Measurements from ENCODE around the gene LRRC63. TPM values are rescaled to one million over a fixed set of nuclear protein-coding genes. Genes with fewer than 3 reads are reported as not detected.

The LRRC63 gene
- total RNA-seq, 1 experiment from 2014 or later, result not detected

GRCh38 chr13:46232281-46232680, 20.6 kb downstream of the LRRC63 start:
- POLR2A ChIA-PET, result no interaction called here
- Histone ChIP-seq H3K4me1 (no peaks in the 10 kb centered on the region), H3K4me3 (ENCODE audit: low read depth, low read length) (no peak overlapping the region), H3K36me3 (ENCODE audit: control insufficient read depth, insufficient read depth, low read length) (no peaks in the 10 kb centered on the region), H3K9me3 (peaks cover 20% of the 10 kb centered on the region), H3K27me3 (replicated peaks; ENCODE audit: control insufficient read depth, insufficient read depth, low read length) (no peaks in the 10 kb centered on the region)
- no peaks in the 10 kb centered on the region for H3K4me1 Mint-ChIP-seq (ENCODE audit: low read depth, unreplicated experiment)
- no peak for DNase-seq
- no peak for TF ChIP-seq CTCF (IDR thresholded peaks at IDR 0.05; ENCODE audit: insufficient read depth in 1 of 2, low read depth in 1 of 2, low read length in 1 of 2, severe bottlenecking in 1 of 2, unreplicated experiment in 1 of 2)
- CTCF ChIA-PET, result no interaction called here
- BruUV-seq (replicated peaks), result no TSS peak
- H3K36me3 Mint-ChIP-seq (ENCODE audit: insufficient read depth, unreplicated experiment), result no peaks in the 10 kb centered on the region
- peaks cover 45% of the 10 kb centered on the region for H3K9me3 Mint-ChIP-seq (ENCODE audit: unreplicated experiment)
- intact Hi-C loops (cut with micrococcal nuclease; ENCODE audit: unreplicated experiment), result no loop called here
- H3K27me3 Mint-ChIP-seq (ENCODE audit: insufficient read depth, unreplicated experiment), result peaks cover 4% of the 10 kb centered on the region
- no peak overlapping the region for H3K4me3 Mint-ChIP-seq (ENCODE audit: unreplicated experiment)
- H3K27ac Mint-ChIP-seq (ENCODE audit: unreplicated experiment), result no peak overlapping the region

DNA sequence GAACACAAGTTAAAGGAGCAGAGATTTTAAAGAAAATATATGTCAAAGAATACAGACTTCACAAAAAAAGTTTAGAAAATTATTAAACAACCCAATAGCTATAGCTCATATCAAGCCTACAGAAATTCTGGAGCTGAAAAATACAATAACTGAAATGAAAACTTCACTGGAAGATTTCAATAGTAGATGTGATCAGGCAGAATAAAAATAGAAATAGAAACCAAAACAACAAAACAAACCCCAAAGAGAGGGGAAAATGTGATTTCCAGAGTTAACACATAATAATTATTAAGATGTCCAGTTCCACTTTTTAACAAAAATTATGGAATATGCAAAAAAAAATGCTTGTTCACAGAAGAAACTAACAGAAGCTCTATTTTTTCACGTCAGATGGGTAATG, 23.6 kb downstream of the LRRC63 start:
- ChIA-PET CTCF (no interaction called here), POLR2A (no interaction called here)
- BruUV-seq (replicated peaks), result no TSS peak
- H3K4me3 Mint-ChIP-seq (ENCODE audit: unreplicated experiment), result no peak overlapping the region
- no peaks in the 10 kb centered on the region for H3K4me1 Mint-ChIP-seq (ENCODE audit: low read depth, unreplicated experiment)
- TF ChIP-seq CTCF (IDR thresholded peaks at IDR 0.05; ENCODE audit: insufficient read depth in 1 of 2, low read depth in 1 of 2, low read length in 1 of 2, severe bottlenecking in 1 of 2, unreplicated experiment in 1 of 2), result no peak
- Histone ChIP-seq H3K4me1 (no peaks in the 10 kb centered on the region), H3K27me3 (replicated peaks; ENCODE audit: control insufficient read depth, insufficient read depth, low read length) (no peaks in the 10 kb centered on the region), H3K36me3 (ENCODE audit: control insufficient read depth, insufficient read depth, low read length) (no peaks in the 10 kb centered on the region), H3K9me3 (peaks cover 20% of the 10 kb centered on the region), H3K4me3 (ENCODE audit: low read depth, low read length) (no peak overlapping the region)
- H3K27ac Mint-ChIP-seq (ENCODE audit: unreplicated experiment), result no peak overlapping the region
- no peaks in the 10 kb centered on the region for H3K36me3 Mint-ChIP-seq (ENCODE audit: insufficient read depth, unreplicated experiment)
- intact Hi-C loops (cut with micrococcal nuclease; ENCODE audit: unreplicated experiment), result no loop called here
- peaks cover 4% of the 10 kb centered on the region for H3K27me3 Mint-ChIP-seq (ENCODE audit: insufficient read depth, unreplicated experiment)
- DNase-seq, result no peak
- peaks cover 45% of the 10 kb centered on the region for H3K9me3 Mint-ChIP-seq (ENCODE audit: unreplicated experiment)

- Histone ChIP-seq H3K4me1 (no peaks in the 10 kb centered on the region), H3K4me3 (ENCODE audit: low read depth, low read length) (no peak overlapping the region), H3K9me3 (no peaks in the 10 kb centered on the region), H3K27me3 (replicated peaks; ENCODE audit: control insufficient read depth, insufficient read depth, low read length) (no peaks in the 10 kb centered on the region), H3K36me3 (ENCODE audit: control insufficient read depth, insufficient read depth, low read length) (no peaks in the 10 kb centered on the region)
- no TSS peak for BruUV-seq (replicated peaks)
- ChIA-PET CTCF (no interaction called here), POLR2A (no interaction called here)
- H3K9me3 Mint-ChIP-seq (ENCODE audit: unreplicated experiment), result no peaks in the 10 kb centered on the region
- H3K36me3 Mint-ChIP-seq (ENCODE audit: insufficient read depth, unreplicated experiment), result no peaks in the 10 kb centered on the region
- no peak overlapping the region for H3K4me3 Mint-ChIP-seq (ENCODE audit: unreplicated experiment)
- DNase-seq, result no peak
- intact Hi-C loops (cut with micrococcal nuclease; ENCODE audit: unreplicated experiment), result no loop called here
- no peak overlapping the region for H3K27ac Mint-ChIP-seq (ENCODE audit: unreplicated experiment)
- peaks cover 16% of the 10 kb centered on the region for H3K27me3 Mint-ChIP-seq (ENCODE audit: insufficient read depth, unreplicated experiment)
- no peak for TF ChIP-seq CTCF (IDR thresholded peaks at IDR 0.05; ENCODE audit: insufficient read depth in 1 of 2, low read depth in 1 of 2, low read length in 1 of 2, severe bottlenecking in 1 of 2, unreplicated experiment in 1 of 2)
- no peaks in the 10 kb centered on the region for H3K4me1 Mint-ChIP-seq (ENCODE audit: low read depth, unreplicated experiment)
Observed at GRCh38 chr13:46265292-46265691, 53.6 kb downstream of the LRRC63 start.

Measured in Caco-2 (cell line).